NCI-H345 (cell line): ENCODE measurements around the gene SERHL2.
A peak's percentile ranks its signal among the peaks of the same experiment; 100 is the strongest.
"Not testable (repeated sequence)": the region's sequence is repeated elsewhere in the genome, so short reads cannot be mapped to it uniquely, and the experiment has no call there.

ENCODE experiments used
- DNase-seq: peaks from one replicate; lab custom pipeline; 2025; lab: John Stamatoyannopoulos, UW

Gene SERHL2

GRCh38 chr22:42608136-42608822 lies 54.5 kb downstream of the SERHL2 start:
- no peak for DNase-seq

DNA sequence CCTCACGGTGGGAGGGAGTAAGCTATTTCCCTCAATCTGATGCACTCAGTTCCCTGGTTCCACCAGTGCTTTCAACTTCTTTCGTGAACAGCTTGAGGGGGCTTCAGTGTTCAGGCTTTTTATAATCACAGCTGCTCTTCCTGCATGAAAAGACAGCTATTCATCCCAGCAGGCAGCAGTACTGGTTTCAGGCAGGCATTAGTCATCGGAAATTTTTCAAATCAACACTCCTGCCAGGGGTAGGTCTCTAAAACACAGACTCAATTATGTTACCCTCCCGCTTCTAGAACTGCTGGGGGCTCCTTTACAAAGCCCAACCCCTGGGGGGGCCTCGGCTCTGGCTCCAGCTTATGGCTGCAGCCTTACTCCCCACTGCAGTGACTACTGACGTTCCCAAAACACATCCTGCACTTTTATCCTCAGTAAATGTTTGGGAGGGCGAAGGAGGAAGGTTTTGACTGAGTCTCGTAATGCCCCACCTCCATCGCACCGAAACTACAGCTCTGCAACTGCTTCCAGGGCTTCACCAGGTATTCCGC lies 55.1 kb downstream of the SERHL2 start:
- no peak for DNase-seq

GRCh38 chr22:42610186-42610585 lies 56.4 kb downstream of the SERHL2 start:
- no peak for DNase-seq

DNA sequence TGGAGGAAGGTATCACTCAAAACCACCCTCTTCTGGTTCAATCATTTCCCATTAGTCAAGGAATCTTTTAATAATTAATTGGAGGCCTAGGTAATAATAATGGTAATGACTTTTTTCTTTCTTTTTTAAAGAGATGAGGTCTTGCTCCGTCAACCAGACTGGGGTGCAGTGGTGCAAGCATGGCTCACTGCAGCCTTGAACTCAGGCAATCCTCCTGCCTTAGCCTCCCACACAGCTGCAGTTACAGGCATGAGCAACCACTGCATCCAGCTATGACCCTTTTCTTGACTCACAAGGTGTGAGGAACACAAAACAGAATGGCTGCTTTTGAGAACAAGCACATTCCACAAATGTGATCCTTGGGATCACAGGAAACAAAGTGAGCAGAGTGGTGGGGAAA lies 57.3 kb downstream of the SERHL2 start:
- DNase-seq = no peak

DNA sequence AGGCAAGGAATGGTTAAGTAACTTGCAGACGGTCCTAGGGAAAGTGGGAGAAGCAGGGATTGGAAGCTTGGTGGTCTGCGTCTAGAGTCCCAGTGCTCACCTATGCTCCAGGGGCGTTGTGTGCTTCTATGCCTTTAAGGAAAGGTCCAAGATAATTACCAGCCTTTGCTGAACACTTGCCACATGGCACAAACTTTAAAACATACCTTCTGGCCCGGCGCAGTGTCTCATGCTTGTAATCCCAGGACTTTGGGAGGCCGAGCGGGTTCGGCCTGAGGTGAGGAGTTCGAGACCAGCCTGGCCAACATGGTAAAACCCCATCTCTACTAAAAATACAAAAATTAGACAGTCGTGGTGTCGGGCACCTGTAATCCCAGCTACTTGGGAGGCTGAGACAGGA lies 58.6 kb downstream of the SERHL2 start:
- DNase-seq = no peak

GRCh38 chr22:42613872-42614301 lies 60.1 kb downstream of the SERHL2 start:
- DNase-seq = no peak

- DNase-seq = peak; percentile 96
Observed at GRCh38 chr22:42614312-42615091, 60.7 kb downstream of the SERHL2 start, which contains the start of gene POLDIP3. Gene POLDIP3, minus strand, starts transcription at chr22:42614883. Its CDS starts 26 bp downstream, at chr22:42614857.

DNA sequence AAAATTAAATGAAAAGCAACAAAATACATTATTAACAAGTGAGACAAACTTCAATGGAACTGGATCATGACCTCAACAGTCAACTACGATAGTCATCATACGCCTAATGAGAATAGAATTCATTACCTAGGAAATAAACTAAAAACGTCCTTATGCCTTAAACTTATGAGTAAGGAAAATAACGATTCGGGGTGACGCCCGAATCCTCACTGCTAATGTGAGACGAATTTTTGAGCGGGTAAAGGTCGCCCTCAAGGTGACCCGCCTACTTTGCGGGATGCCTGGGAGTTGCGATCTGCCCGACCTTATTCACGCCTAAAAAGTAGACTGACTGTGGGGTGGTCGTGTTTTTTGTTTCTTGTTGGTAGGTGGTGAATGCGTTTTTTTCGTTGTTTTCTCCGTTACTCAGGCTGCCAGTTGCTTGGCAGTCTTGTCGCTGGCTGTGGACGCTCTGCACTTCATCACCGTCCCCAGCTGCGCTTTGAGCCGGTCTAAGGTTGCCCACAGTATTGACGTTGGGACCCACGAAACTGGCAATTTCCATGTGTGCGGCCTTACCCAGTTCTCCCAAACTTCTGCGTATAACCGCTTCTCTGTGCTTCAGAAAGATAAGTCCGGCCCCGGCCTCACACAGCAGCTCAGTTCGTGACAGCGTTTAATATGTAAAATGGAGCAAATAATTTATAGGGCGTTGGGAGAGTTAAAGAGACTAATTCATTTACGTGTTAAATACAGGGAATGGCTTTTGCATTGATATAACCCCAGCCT lies 61.5 kb downstream of the SERHL2 start:
- DNase-seq = peak; percentile 81

DNA sequence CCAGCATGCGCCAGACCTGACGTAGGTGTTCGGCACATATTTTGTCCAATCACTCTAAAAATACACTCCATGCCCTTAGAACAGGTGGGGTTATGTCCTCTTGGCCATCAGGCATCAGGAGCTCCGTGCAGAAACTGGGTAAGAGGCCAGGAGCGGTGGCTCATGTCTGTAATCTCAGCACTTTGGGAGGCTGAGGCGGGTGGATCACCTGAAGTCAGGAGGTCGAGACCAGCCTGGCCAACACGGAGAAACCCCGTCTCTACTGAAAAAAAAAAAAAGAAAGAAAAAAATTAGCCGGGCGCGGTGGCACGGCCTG lies 62.1 kb downstream of the SERHL2 start:
- DNase-seq = not testable (repeated sequence)

GRCh38 chr22:42617155-42617983 lies 63.6 kb downstream of the SERHL2 start:
- DNase-seq = no peak

GRCh38 chr22:42619261-42620063 lies 65.7 kb downstream of the SERHL2 start:
- no peak for DNase-seq

- no peak for DNase-seq
Observed at GRCh38 chr22:42620084-42620483, 66.3 kb downstream of the SERHL2 start.

DNA sequence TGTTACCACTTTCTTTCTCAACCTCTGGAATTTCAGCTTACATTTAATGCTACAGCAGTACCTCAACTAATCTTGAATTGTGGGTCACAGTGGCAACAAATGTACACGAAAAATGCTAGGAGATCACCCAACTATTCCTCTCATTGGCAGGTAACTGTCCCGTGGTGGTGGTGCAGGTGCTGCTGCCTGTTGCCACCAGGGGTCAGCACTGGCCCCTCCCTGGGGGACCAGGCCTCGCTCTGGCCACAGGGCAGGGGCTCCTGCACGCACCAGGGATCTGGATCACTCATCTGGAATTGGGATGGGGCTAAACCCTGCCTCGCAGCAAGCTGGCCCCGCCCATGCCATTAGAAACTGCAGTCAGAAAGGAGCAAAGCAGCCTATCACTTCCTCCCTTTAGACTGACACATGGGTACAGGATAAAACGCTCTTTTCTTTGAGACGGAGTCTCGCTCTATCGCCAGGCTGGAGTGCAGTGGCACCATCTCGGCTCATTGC lies 67.8 kb downstream of the SERHL2 start:
- DNase-seq = peak; percentile 11

DNA sequence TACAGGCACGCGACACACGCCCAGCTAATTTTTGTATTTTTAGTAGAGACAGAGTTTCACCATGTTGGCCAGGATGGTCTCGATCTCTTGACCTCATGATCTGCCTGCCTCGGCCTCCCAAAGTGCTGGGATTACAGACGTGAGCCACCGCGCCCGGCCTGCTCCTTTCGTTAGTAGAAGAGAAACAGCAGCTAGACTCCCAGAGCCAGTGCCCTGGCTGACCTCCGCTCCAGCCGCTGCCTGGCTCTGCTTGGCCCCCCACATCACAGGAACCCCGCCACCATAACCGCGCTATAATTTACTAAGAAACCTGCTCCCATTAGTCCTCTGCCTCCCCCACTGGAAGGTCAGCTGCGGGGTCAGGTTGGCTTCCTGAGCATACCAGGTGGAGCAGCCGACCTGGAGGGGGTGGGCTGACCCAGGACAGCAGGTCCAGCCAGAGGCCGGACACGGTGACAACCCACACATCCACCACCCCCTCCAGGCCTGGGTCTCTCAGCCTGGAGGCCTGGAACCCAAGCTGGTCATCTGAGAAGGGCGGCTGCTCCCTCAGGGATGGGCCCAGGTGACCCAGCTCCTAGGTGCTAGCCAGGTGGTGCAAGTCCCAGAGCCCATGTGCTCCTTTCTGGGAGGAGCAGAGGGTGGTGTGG lies 68.4 kb downstream of the SERHL2 start:
- DNase-seq = no peak

DNA sequence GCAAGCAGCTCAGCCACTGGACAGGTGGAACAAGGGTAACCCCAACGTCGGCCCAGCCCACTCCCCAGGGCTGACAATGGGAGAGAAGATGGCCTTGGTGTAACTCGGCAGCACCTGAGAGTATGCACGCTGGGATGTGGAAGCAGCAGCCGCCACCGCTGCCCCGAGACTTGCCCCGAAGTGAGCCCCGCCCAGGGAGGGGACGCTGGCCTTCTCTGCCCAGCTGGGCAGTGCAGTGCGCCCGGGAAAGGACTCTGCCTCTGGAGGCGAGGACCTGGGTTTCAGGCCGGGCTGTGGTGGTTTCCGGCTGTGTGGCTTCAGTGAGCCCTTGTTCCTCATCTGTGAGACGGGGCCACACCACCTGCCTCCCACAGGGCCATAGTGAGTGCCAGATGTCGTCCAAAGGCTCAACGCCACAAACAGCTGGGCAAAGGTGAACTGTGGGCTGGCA lies 69.6 kb downstream of the SERHL2 start:
- DNase-seq = no peak
